ENCODE results near the gene TIAM2.
"Not testable (repeated sequence)": the region's sequence is repeated elsewhere in the genome, so short reads cannot be mapped to it uniquely, and the experiment has no call there.

GRCh38 chr6:155119201-155119600 is 124.1 kb downstream of the TIAM2 start:
- TF ChIP-seq CTCF (IDR thresholded peaks at IDR 0.05; ENCODE audit: borderline replicate concordance, extremely low read depth, low read length, poor library complexity, severe bottlenecking); EZH2 (IDR thresholded peaks at IDR 0.05; ENCODE audit: borderline replicate concordance, low read depth, low read length, severe bottlenecking): not testable (repeated sequence)

Data from DND-41 (cell line).